ENCODE data around the gene MCM7. TPM values are rescaled to one million over a fixed set of nuclear protein-coding genes. Genes with fewer than 3 reads are reported as not detected.

MCM7 gene
- total RNA-seq, 1 donor, result 28.6 TPM

- Histone ChIP-seq H3K79me2 (ENCODE audit: insufficient read depth, low read length) (peaks cover 48% of the 10 kb centered on the region), H4K20me1 (ENCODE audit: insufficient read depth, low read length) (peaks cover 21% of the 10 kb centered on the region), H3K4me3 (ENCODE audit: insufficient read depth, low read length) (peak within 1 kb of the TSS; percentile 84), H3K27me3 (ENCODE audit: insufficient read depth, low read length) (no peaks in the 10 kb centered on the region), H2AFZ (ENCODE audit: low read length) (peak within 1 kb of the TSS; percentile 73), H3K4me1 (ENCODE audit: insufficient read depth, low read length) (peaks cover 18% of the 10 kb centered on the region), H3K36me3 (ENCODE audit: insufficient read depth, low read length) (peaks cover 23% of the 10 kb centered on the region), H3K9me3 (ENCODE audit: low read depth, low read length) (no peaks in the 10 kb centered on the region), H3K27ac (ENCODE audit: low read depth, low read length) (peak within 1 kb of the TSS; percentile 82), H3K4me2 (ENCODE audit: insufficient read depth, low read length) (peak within 1 kb of the TSS; percentile 100)
- peak; percentile 74 for TF ChIP-seq CTCF (IDR thresholded peaks at IDR 0.05; ENCODE audit: extremely low read depth, low read depth, low read length)
- peak; percentile 98 for DNase-seq (ENCODE audit: insufficient read length, low spot score, missing footprints)
Measured at GRCh38 chr7:100081535-100082102, 19.6 kb downstream of the MCM7 start, which contains the start of gene ZNF3. Gene ZNF3, minus strand, starts transcription at chr7:100081723. Its CDS starts 4,366 bp downstream, at chr7:100077357.

GRCh38 chr7:100080907-100081534 lies 20.2 kb downstream of the MCM7 start:
- H3K79me2 ChIP-seq (ENCODE audit: insufficient read depth, low read length), result peaks cover 52% of the 10 kb centered on the region
- H4K20me1 ChIP-seq (ENCODE audit: insufficient read depth, low read length), result peaks cover 21% of the 10 kb centered on the region
- DNase-seq (ENCODE audit: insufficient read length, low spot score, missing footprints), result no peak

GRCh38 chr7:100079024-100079560 lies 22.1 kb downstream of the MCM7 start:
- Histone ChIP-seq H3K9me3 (ENCODE audit: low read depth, low read length) (no peaks in the 10 kb centered on the region), H3K4me2 (ENCODE audit: insufficient read depth, low read length) (no peak overlapping the region), H4K20me1 (ENCODE audit: insufficient read depth, low read length) (peaks cover 21% of the 10 kb centered on the region), H3K4me1 (ENCODE audit: insufficient read depth, low read length) (peaks cover 17% of the 10 kb centered on the region), H3K79me2 (ENCODE audit: insufficient read depth, low read length) (peaks cover 65% of the 10 kb centered on the region), H3K27me3 (ENCODE audit: insufficient read depth, low read length) (no peaks in the 10 kb centered on the region), H3K4me3 (ENCODE audit: insufficient read depth, low read length) (no peak overlapping the region), H3K27ac (ENCODE audit: low read depth, low read length) (no peak overlapping the region), H3K36me3 (ENCODE audit: insufficient read depth, low read length) (peaks cover 46% of the 10 kb centered on the region), H2AFZ (ENCODE audit: low read length) (no peak overlapping the region)
- TF ChIP-seq CTCF (IDR thresholded peaks at IDR 0.05; ENCODE audit: extremely low read depth, low read depth, low read length), result no peak
- DNase-seq (ENCODE audit: insufficient read length, low spot score, missing footprints), result peak; percentile 17

More at GRCh38 chr7:100080907-100081534, 20.2 kb downstream of the MCM7 start:
- Histone ChIP-seq H2AFZ (ENCODE audit: low read length) (peak overlapping the region; percentile 73), H3K27ac (ENCODE audit: low read depth, low read length) (peak overlapping the region; percentile 82), H3K9me3 (ENCODE audit: low read depth, low read length) (no peaks in the 10 kb centered on the region), H3K4me3 (ENCODE audit: insufficient read depth, low read length) (peak overlapping the region; percentile 84), H3K4me1 (ENCODE audit: insufficient read depth, low read length) (peaks cover 17% of the 10 kb centered on the region), H3K27me3 (ENCODE audit: insufficient read depth, low read length) (no peaks in the 10 kb centered on the region), H3K4me2 (ENCODE audit: insufficient read depth, low read length) (peak overlapping the region; percentile 100), H3K36me3 (ENCODE audit: insufficient read depth, low read length) (peaks cover 27% of the 10 kb centered on the region)
- TF ChIP-seq CTCF (IDR thresholded peaks at IDR 0.05; ENCODE audit: extremely low read depth, low read depth, low read length), result no peak

GRCh38 chr7:100077205-100077604 lies 24.0 kb downstream of the MCM7 start:
- peaks cover 65% of the 10 kb centered on the region for H3K36me3 ChIP-seq (ENCODE audit: insufficient read depth, low read length)

More at GRCh38 chr7:100077205-100077604, 24.0 kb downstream of the MCM7 start:
- Histone ChIP-seq H3K4me2 (ENCODE audit: insufficient read depth, low read length) (no peak overlapping the region), H3K9me3 (ENCODE audit: low read depth, low read length) (peaks cover 11% of the 10 kb centered on the region), H4K20me1 (ENCODE audit: insufficient read depth, low read length) (peaks cover 21% of the 10 kb centered on the region), H3K27me3 (ENCODE audit: insufficient read depth, low read length) (no peaks in the 10 kb centered on the region), H3K4me1 (ENCODE audit: insufficient read depth, low read length) (peaks cover 14% of the 10 kb centered on the region), H3K27ac (ENCODE audit: low read depth, low read length) (no peak overlapping the region), H3K79me2 (ENCODE audit: insufficient read depth, low read length) (peaks cover 68% of the 10 kb centered on the region), H3K4me3 (ENCODE audit: insufficient read depth, low read length) (no peak overlapping the region), H2AFZ (ENCODE audit: low read length) (no peak overlapping the region)
- no peak for DNase-seq (ENCODE audit: insufficient read length, low spot score, missing footprints)
- TF ChIP-seq CTCF (IDR thresholded peaks at IDR 0.05; ENCODE audit: extremely low read depth, low read depth, low read length), result no peak
